Endothelial cell of umbilical vein (primary cell): ENCODE data around the gene DCC. TPM values are rescaled to one million over a fixed set of nuclear protein-coding genes. Genes with fewer than 3 reads are reported as not detected.

Source experiments
- BruUV-seq: library from RNA; stranded (reverse); fragments of 400-500 nt; replicated peaks from 2 replicates; lab custom pipeline; 2021; lab: Mats Ljungman, UMichigan
- CTCF ChIA-PET: fragments of 300-600, 350-600 bp; sonication (Branson Sonifier 250); formaldehyde crosslinking; loops from one replicate; lab custom pipeline; 2021; ENCODE audit warnings: antibody characterized with exemption, inconsistent platforms; lab: Charles Lee
- POLR2A ChIA-PET: fragments of 300-600, 350-600 bp; sonication (Branson Sonifier 250); formaldehyde crosslinking; loops from one replicate; lab custom pipeline; 2021; ENCODE audit warnings: antibody characterized with exemption, inconsistent platforms; lab: Charles Lee
- DNase-seq: peaks from one replicate; pipeline ENCODE4 v3.0.0-alpha.2; 2011; ENCODE audit warnings: low read depth, low spot score
- FAIRE-seq: peaks from 2 replicates; lab custom pipeline; 2011; peaks lifted over from hg19 to GRCh38; lab: Jason Lieb, UNC
- H2AFZ ChIP-seq: 2 replicates; pipeline ENCODE4 v1.6.0; 2012; ENCODE audit warnings: low read depth, low read length, control low read depth, inconsistent platforms
- H3K27ac ChIP-seq: 2 replicates; pipeline ENCODE4 v1.5.1; 2011; ENCODE audit warnings: low read depth, mild to moderate bottlenecking, control low read depth, low read length, moderate library complexity; ENCODE audit not compliant: insufficient read depth
- H3K27me3 ChIP-seq, 2 experiments: 2 replicates each; pipeline versions ENCODE4 v1.6.0 to v1.6.1; 2011; ENCODE audit warnings: low read length in 2 of 2, mixed read lengths in 1 of 2; ENCODE audit not compliant: control insufficient read depth in 2 of 2, insufficient read depth in 2 of 2
- H3K36me3 ChIP-seq, 2 experiments: 2 replicates in 1 of 2; 3 replicates in 1 of 2; pipeline ENCODE4 v1.5.1; 2011; ENCODE audit warnings: low read length in 2 of 2, mild to moderate bottlenecking in 1 of 2, moderate library complexity in 1 of 2; ENCODE audit not compliant: control insufficient read depth in 2 of 2, insufficient read depth in 2 of 2; ENCODE audit errors: extremely low read depth in 1 of 2
- H3K4me1 ChIP-seq: 3 replicates; pipeline ENCODE4 v1.5.1; 2011; ENCODE audit warnings: mild to moderate bottlenecking, low read length; ENCODE audit not compliant: control insufficient read depth, insufficient read depth; ENCODE audit errors: extremely low read depth
- H3K4me2 ChIP-seq: 2 replicates; pipeline ENCODE4 v1.6.1; 2011; ENCODE audit warnings: low read length, control low read depth, mixed read lengths; ENCODE audit not compliant: insufficient read depth
- H3K4me3 ChIP-seq, 3 experiments: fragments of 200-600 bp in 1 of 3; sonication (generic), shearing (Covaris generic) in 1 of 3; replicated peaks in 1 of 3; 2 replicates each; pipeline ENCODE4 v1.5.1; 2011 to 2016; ENCODE audit warnings: control low read depth in 3 of 3, low read length in 3 of 3, mild to moderate bottlenecking in 2 of 3, inconsistent platforms in 1 of 3, low read depth in 1 of 3, moderate library complexity in 1 of 3; ENCODE audit not compliant: insufficient read depth in 1 of 3
- H3K79me2 ChIP-seq: 2 replicates; pipeline ENCODE4 v1.6.0; 2012; ENCODE audit warnings: low read length, inconsistent platforms; ENCODE audit not compliant: control insufficient read depth, insufficient read depth
- H3K9ac ChIP-seq: replicated peaks from 2 replicates; pipeline ENCODE3; 2011; ENCODE audit warnings: low read length, control low read depth; ENCODE audit not compliant: insufficient read depth; ENCODE audit errors: extremely low read depth
- H3K9me1 ChIP-seq: replicated peaks from 3 replicates; pipeline ENCODE4 v1.6.0; 2011; ENCODE audit warnings: mild to moderate bottlenecking, low read length; ENCODE audit not compliant: control insufficient read depth, insufficient read depth; ENCODE audit errors: extremely low read depth
- H3K9me3 ChIP-seq: replicated peaks from 2 replicates; pipeline ENCODE4 v1.5.1; 2012; ENCODE audit warnings: low read length, inconsistent platforms; ENCODE audit not compliant: control insufficient read depth, insufficient read depth
- H4K20me1 ChIP-seq: replicated peaks from 2 replicates; pipeline ENCODE3; 2011; ENCODE audit warnings: mild to moderate bottlenecking, low read length; ENCODE audit not compliant: control insufficient read depth, insufficient read depth; ENCODE audit errors: extremely low read depth
- EZH2 ChIP-seq: IDR thresholded peaks from 2 replicates; pipeline ENCODE4 v1.6.1; 2012; ENCODE audit warnings: borderline replicate concordance, low read depth, mild to moderate bottlenecking, moderate library complexity, low read length, inconsistent platforms; ENCODE audit not compliant: severe bottlenecking
- FOS ChIP-seq: IDR thresholded peaks from 2 replicates; pipeline ENCODE4 v1.6.1; 2011; ENCODE audit warnings: mild to moderate bottlenecking, low read length, moderate library complexity, borderline replicate concordance; ENCODE audit not compliant: insufficient read depth
- GATA2 ChIP-seq: IDR thresholded peaks from 2 replicates; pipeline ENCODE4 v1.7.0; 2011; ENCODE audit warnings: low read depth, mild to moderate bottlenecking, moderate library complexity, mixed read lengths, low read length; ENCODE audit not compliant: insufficient read length, insufficient read depth
- JUN ChIP-seq: IDR thresholded peaks from 2 replicates; pipeline ENCODE4 v1.6.1; 2011; ENCODE audit warnings: borderline replicate concordance, low read depth; ENCODE audit not compliant: insufficient read length, insufficient read depth
- MYC ChIP-seq: IDR thresholded peaks from one replicate; pipeline ENCODE4 v1.6.1; 2011; ENCODE audit warnings: mild to moderate bottlenecking, low read depth, low read length
- POLR2AphosphoS5 ChIP-seq: IDR thresholded peaks from 2 replicates; pipeline ENCODE4 v1.6.1; 2012; ENCODE audit warnings: low read depth, mild to moderate bottlenecking, control low read depth, low read length, moderate library complexity; ENCODE audit not compliant: insufficient read depth
- dilution Hi-C: fragments of 300-500 bp; cut with MboI; formaldehyde crosslinking; loops from one replicate; pipeline ENCODE4 v1.15.0; 2019; ENCODE audit warnings: low sequenced_read_pairs; ENCODE audit not compliant: extremely low pct_ligation_motif_present
- intact Hi-C: fragments of 100-400 bp; cut with micrococcal nuclease; formaldehyde crosslinking; loops from one replicate; pipeline ENCODE4 v1.10.0; 2022
- polyA plus RNA-seq, 4 experiments: library from polyadenylated mRNA; depleted of rRNA in 3 of 4; stranded (reverse) in 3 of 4; unstranded in 1 of 4; fragments of >200 nt; gene quantifications; 2 replicates each; pipeline versions ENCODE4 v1.2.1 to v1.2.3, GENCODE V29; 2011 to 2012; ENCODE audit warnings: missing spikeins in 1 of 4
- total RNA-seq: library from RNA; stranded (reverse); gene quantifications from 2 replicates; pipeline ENCODE4 v1.2.3, GENCODE V29; 2021
- TF ChIP-seq, protein P1 (sequence below), 2 donors: IDR thresholded peaks; 1 replicate in 1 of 2; 2 replicates in 1 of 2; pipeline ENCODE4 v1.5.1; 2011; ENCODE audit warnings: low read length in 2 of 2, mild to moderate bottlenecking in 2 of 2, moderate library complexity in 2 of 2, control low read depth in 1 of 2, inconsistent platforms in 1 of 2, low read depth in 1 of 2; ENCODE audit not compliant: insufficient read depth in 1 of 2; ENCODE audit errors: extremely low read depth in 1 of 2

DCC gene
- total and polyA plus RNA-seq, 2 donors (not counting 3 experiments of a cell fraction or from before 2014, with no cell fraction given) = not detected

DNA sequence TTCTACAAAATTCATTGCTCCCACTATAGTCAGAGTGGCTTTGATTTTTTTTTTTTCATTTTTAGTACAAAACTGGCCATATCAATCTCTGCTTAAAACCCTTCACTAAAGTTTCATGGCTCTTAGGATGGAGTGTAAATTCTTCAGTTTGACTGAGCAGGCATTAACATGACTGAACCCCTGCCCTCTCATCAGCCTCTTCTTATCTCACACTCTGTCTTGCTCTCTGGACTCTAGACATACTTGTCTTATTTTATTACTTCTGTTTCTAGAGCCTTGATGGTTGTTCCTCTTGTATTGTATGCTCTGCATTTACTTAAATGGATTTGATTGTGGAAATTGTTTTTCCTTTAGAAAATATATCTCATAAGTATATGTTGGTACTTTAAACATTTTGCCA lies 272.4 kb downstream of the DCC start:
- dilution Hi-C loops = no loop called here
- DNase-seq (no peak), FAIRE-seq (no peak)
- no peaks in the 10 kb centered on the region for H4K20me1 ChIP-seq
- intact Hi-C loops = no loop called here
- no peaks in the 10 kb centered on the region for H3K9me1 ChIP-seq
- peaks cover 2% of the 10 kb centered on the region for H3K9me3 ChIP-seq
- H3K27me3 ChIP-seq = no peaks in the 10 kb centered on the region
- no peak overlapping the region for H2AFZ ChIP-seq
- H3K79me2 ChIP-seq = no peaks in the 10 kb centered on the region
- CTCF ChIA-PET = no interaction called here
- no peak overlapping the region for H3K9ac ChIP-seq
- no peak overlapping the region for H3K4me2 ChIP-seq
- H3K4me3 ChIP-seq = no peak overlapping the region
- H3K4me1 ChIP-seq = no peaks in the 10 kb centered on the region
- no peak overlapping the region for H3K27ac ChIP-seq
- TF ChIP-seq MYC (no peak), POLR2AphosphoS5 (no peak), GATA2 (no peak), JUN (no peak)
- no TSS peak for BruUV-seq
- no peaks in the 10 kb centered on the region for H3K36me3 ChIP-seq
- POLR2A ChIA-PET = no interaction called here

DNA sequence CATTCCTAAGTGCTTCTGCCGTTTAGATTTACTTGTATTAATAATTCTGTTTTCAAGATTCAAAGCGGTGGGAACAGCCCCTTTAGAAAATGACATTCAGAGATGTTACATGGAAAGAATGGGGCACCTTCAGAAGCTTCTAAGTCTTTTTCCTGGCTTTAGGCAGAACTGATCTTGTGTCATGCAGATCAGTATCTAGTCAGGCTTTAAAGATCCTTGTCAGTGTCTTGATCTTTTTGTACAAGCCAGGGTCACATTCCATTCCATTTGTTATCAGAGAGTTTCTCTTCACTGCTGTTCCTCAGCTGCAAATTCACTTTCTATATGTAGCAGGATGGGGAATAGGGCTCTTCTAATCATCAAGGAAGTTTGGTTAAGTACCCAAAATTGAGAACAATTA lies 275.3 kb downstream of the DCC start:
- no peak overlapping the region for H3K9ac ChIP-seq
- H4K20me1 ChIP-seq = no peaks in the 10 kb centered on the region
- ChIA-PET CTCF (no interaction called here), POLR2A (no interaction called here)
- no peaks in the 10 kb centered on the region for H3K27me3 ChIP-seq
- DNase-seq (no peak), FAIRE-seq (no peak)
- intact Hi-C loops (no loop called here), dilution Hi-C loops (no loop called here)
- H3K4me3 ChIP-seq = no peak overlapping the region
- no peak overlapping the region for H3K4me2 ChIP-seq
- BruUV-seq = no TSS peak
- no peak overlapping the region for H2AFZ ChIP-seq
- H3K9me3 ChIP-seq = no peaks in the 10 kb centered on the region
- no peaks in the 10 kb centered on the region for H3K9me1 ChIP-seq
- no peaks in the 10 kb centered on the region for H3K36me3 ChIP-seq
- TF ChIP-seq JUN (no peak), FOS (no peak), MYC (no peak), EZH2 (no peak)
- TF ChIP-seq, protein P1, sequence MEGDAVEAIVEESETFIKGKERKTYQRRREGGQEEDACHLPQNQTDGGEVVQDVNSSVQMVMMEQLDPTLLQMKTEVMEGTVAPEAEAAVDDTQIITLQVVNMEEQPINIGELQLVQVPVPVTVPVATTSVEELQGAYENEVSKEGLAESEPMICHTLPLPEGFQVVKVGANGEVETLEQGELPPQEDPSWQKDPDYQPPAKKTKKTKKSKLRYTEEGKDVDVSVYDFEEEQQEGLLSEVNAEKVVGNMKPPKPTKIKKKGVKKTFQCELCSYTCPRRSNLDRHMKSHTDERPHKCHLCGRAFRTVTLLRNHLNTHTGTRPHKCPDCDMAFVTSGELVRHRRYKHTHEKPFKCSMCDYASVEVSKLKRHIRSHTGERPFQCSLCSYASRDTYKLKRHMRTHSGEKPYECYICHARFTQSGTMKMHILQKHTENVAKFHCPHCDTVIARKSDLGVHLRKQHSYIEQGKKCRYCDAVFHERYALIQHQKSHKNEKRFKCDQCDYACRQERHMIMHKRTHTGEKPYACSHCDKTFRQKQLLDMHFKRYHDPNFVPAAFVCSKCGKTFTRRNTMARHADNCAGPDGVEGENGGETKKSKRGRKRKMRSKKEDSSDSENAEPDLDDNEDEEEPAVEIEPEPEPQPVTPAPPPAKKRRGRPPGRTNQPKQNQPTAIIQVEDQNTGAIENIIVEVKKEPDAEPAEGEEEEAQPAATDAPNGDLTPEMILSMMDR (IDR thresholded peaks at IDR 0.05; ENCODE audit: extremely low read depth in 1 of 2, insufficient read depth in 1 of 2, low read depth in 1 of 2, low read length in 2 of 2) = no peak
- H3K4me1 ChIP-seq = no peaks in the 10 kb centered on the region
- H3K79me2 ChIP-seq = no peaks in the 10 kb centered on the region
- H3K27ac ChIP-seq = no peak overlapping the region
